ENCODE data around the gene FRS2.
"Not testable (repeated sequence)": the region's sequence is repeated elsewhere in the genome, so short reads cannot be mapped to it uniquely, and the experiment has no call there.

The FRS2 gene

DNA sequence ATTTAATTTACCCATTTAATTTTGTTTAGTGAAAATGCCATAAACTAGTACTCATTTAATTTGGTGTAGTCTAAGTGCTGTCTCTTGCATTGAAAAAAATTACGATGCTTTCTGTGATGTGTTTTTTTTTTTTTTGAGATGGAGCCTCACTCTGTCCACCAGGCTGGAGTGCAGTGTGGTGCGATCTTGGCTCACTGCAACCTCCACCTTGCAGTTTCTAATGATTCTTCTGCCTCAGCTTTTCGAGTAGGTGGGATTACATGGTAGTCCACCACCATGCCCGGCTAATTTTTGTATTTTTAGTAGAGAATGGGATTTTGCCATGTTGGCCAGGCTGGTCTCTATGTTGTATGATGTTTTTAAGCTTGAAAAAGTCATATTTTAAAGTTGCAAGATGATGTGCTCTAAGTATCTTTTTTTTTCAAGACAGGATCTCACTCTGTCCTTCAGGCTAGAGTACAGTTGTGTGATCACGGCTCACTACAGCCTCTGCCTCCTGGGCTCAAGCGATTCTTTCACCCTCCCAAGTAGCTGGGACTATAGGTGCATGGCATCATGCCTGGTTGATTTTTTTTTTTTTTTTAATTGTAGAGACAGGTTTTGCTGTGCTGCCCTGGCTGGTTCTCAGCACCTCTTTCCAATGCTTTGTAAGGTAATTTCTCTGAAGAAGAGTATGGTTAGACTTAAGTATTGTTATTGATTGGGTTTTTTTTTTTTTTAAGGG is 131.9 kb downstream of the FRS2 start:
- WGBS (ENCODE audit: insufficient coverage, insufficient read length): no CpG with 5 or more reads among the region's 6 CpGs
- no peak for DNase-seq (ENCODE audit: low read depth, low spot score)
- H3K4me1 ChIP-seq (ENCODE audit: control insufficient read depth, insufficient read depth, low read length): no peaks in the 10 kb centered on the region
- H3K36me3 ChIP-seq (ENCODE audit: control insufficient read depth, insufficient read depth, low read length): peaks cover 28% of the 10 kb centered on the region; the same call in 1 of the 2 replicates
- no peaks in the 10 kb centered on the region for H3K27me3 ChIP-seq (ENCODE audit: control insufficient read depth, insufficient read depth, low read length)
- H3K27ac ChIP-seq (ENCODE audit: low read length): no peak overlapping the region
- no peaks in the 10 kb centered on the region for H3K9me3 ChIP-seq (ENCODE audit: control insufficient read depth, insufficient read depth, low read length)
- H3K4me3 ChIP-seq (ENCODE audit: low read length): no peak overlapping the region

DNA sequence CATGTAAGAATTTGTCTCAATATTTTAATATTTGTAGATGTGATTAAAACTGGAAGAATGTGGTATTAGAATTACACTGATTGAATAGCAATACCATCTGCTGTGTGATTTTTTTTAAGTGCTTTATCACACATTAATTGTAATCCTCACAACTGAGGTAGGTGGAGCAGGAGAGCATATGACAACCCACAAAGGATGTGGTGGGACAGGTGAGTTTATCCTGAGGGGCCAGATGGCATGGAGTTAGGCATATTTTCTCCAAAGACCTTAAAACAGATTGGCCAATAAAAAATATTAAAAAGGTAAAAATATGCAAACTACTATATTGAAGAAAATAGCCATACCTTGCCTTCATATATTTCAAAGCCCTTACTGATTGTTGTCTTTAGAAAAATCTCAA is 132.8 kb downstream of the FRS2 start:
- Histone ChIP-seq H3K27me3 (ENCODE audit: control insufficient read depth, insufficient read depth, low read length) (no peaks in the 10 kb centered on the region), H3K36me3 (ENCODE audit: control insufficient read depth, insufficient read depth, low read length) (peaks cover 22% of the 10 kb centered on the region; the same call in 1 of the 2 replicates), H3K4me3 (ENCODE audit: low read length) (no peak overlapping the region), H3K4me1 (ENCODE audit: control insufficient read depth, insufficient read depth, low read length) (no peaks in the 10 kb centered on the region), H3K27ac (ENCODE audit: low read length) (no peak overlapping the region), H3K9me3 (ENCODE audit: control insufficient read depth, insufficient read depth, low read length) (no peaks in the 10 kb centered on the region)
- DNase-seq (ENCODE audit: low read depth, low spot score): no peak

DNA sequence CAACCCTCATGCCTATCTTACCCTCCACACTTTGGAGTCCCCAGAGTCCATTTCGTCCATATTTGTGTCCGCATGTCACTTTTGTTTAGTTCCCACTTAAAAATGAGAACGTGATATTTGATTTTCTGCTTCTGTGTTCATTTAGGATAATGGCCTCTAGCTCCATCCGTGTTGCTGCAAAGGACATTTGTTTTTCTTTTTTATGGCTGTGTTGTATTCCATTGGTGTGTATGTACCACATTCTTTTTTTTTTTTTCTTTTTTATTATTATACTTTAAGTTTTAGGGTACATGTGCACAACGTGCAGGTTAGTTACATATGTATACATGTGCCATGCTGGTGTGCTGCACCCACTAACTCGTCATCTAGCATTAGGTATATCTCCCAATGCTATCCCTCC is 133.4 kb downstream of the FRS2 start:
- not testable (repeated sequence) for H3K27me3 ChIP-seq (ENCODE audit: control insufficient read depth, insufficient read depth, low read length); H3K4me1 ChIP-seq (ENCODE audit: control insufficient read depth, insufficient read depth, low read length); DNase-seq (ENCODE audit: low read depth, low spot score); H3K4me3 ChIP-seq (ENCODE audit: low read length); H3K27ac ChIP-seq (ENCODE audit: low read length); H3K9me3 ChIP-seq (ENCODE audit: control insufficient read depth, insufficient read depth, low read length)
- WGBS (ENCODE audit: insufficient coverage, insufficient read length): no CpG with 5 or more reads among the region's 6 CpGs
- H3K36me3 ChIP-seq (ENCODE audit: control insufficient read depth, insufficient read depth, low read length): peaks cover 19% of the 10 kb centered on the region; the same call in 1 of the 2 replicates

DNA sequence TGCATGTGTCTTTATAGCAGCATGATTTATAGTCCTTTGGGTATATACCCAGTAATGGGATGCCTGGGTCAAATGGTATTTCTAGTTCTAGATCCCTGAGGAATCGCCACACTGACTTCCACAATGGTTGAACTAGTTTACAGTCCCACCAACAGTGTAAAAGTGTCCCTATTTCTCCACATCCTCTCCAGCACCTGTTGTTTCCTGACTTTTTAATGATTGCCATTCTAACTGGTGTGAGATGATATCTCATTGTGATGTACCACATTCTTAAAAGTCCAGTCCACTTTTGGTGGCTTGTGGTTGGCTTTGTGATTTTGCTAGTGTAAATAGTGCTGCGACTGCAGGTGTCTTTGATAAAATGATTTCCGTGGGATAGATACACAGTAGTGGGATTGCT is 134.1 kb downstream of the FRS2 start:
- H3K27ac ChIP-seq (ENCODE audit: low read length); H3K27me3 ChIP-seq (ENCODE audit: control insufficient read depth, insufficient read depth, low read length); DNase-seq (ENCODE audit: low read depth, low spot score); H3K4me1 ChIP-seq (ENCODE audit: control insufficient read depth, insufficient read depth, low read length); H3K4me3 ChIP-seq (ENCODE audit: low read length); H3K9me3 ChIP-seq (ENCODE audit: control insufficient read depth, insufficient read depth, low read length): not testable (repeated sequence)
- H3K36me3 ChIP-seq (ENCODE audit: control insufficient read depth, insufficient read depth, low read length): peaks cover 14% of the 10 kb centered on the region; the same call in 1 of the 2 replicates
- no CpG with 5 or more reads among the region's 3 CpGs for WGBS (ENCODE audit: insufficient coverage, insufficient read length)

DNA sequence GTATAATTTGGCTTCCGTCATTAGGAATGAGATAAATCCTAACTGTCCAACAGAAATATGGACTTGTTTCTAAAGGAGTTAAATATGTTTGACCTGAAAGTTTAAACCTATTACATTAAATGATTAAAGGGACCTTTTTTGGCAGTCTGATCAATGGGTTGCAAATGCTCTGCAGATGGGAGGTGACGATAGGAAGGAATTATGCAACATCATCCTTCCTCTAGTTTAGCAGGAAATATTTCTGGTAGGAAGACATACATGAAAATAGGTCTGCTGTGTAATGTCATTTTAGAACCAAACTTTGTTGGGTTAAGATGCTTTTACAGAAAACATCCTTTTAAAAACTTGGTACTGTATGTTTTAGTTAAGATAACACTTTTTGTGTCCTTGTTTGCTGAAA is 137.9 kb downstream of the FRS2 start:
- Histone ChIP-seq H3K36me3 (ENCODE audit: control insufficient read depth, insufficient read depth, low read length) (no peaks in the 10 kb centered on the region; the same call in 1 of the 2 replicates), H3K9me3 (ENCODE audit: control insufficient read depth, insufficient read depth, low read length) (no peaks in the 10 kb centered on the region), H3K27me3 (ENCODE audit: control insufficient read depth, insufficient read depth, low read length) (no peaks in the 10 kb centered on the region), H3K27ac (ENCODE audit: low read length) (no peak overlapping the region), H3K4me3 (ENCODE audit: low read length) (no peak overlapping the region), H3K4me1 (ENCODE audit: control insufficient read depth, insufficient read depth, low read length) (no peaks in the 10 kb centered on the region)
- no CpG with 5 or more reads among the region's 2 CpGs for WGBS (ENCODE audit: insufficient coverage, insufficient read length)
- no peak for DNase-seq (ENCODE audit: low read depth, low spot score)

DNA sequence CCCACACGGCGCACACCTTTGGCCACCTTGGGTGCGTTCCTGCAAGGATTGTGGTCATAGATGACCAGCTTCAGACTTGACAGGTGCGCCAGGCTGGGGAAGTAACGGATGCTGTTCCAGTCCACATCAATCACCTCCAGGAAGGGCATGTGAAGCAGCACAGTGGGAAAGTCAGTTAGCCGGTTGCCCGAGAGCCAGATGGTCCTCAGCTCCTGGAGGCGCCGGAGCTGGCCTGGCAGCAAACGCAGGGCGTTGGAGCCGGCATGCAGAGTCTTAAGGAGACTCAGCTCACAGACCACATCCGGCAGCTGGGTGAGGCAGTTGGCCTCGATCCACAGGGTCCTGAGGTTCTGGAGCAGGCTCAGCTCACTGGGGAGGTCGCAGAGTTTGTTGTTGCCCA is 139.9 kb downstream of the FRS2 start:
- Histone ChIP-seq H3K27me3 (ENCODE audit: control insufficient read depth, insufficient read depth, low read length) (no peaks in the 10 kb centered on the region), H3K4me3 (ENCODE audit: low read length) (no peak overlapping the region), H3K9me3 (ENCODE audit: control insufficient read depth, insufficient read depth, low read length) (no peaks in the 10 kb centered on the region), H3K36me3 (ENCODE audit: control insufficient read depth, insufficient read depth, low read length) (no peaks in the 10 kb centered on the region), H3K4me1 (ENCODE audit: control insufficient read depth, insufficient read depth, low read length) (no peaks in the 10 kb centered on the region), H3K27ac (ENCODE audit: low read length) (no peak overlapping the region)
- DNase-seq (ENCODE audit: low read depth, low spot score): no peak
- WGBS (ENCODE audit: insufficient coverage, insufficient read length): no CpG with 5 or more reads among the region's 15 CpGs

DNA sequence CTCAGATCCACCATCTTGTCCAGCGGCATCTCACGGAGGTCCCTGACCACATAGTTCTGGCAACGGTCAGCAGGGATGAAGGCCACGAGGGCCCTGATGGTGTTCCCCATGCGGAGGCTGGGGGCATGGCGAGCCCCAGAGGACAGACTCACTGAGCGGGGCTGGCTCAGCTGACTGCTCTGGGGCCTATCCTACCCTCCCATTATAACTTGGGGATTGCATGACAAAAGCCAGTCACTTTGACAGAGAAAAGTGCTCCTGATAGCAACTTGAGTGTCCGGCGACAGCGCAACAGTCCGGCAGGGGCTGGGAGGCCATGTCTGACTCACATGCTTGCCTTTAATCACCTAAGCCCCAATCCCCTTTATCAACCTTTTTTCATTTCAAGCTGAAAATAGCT is 140.5 kb downstream of the FRS2 start, which contains the start of gene LRRC10:
Gene LRRC10 (minus strand): TSS at position 179 of the 400 bp plus-strand sequence. CDS start 69 bp downstream, at position 110.
- Histone ChIP-seq H3K27me3 (ENCODE audit: control insufficient read depth, insufficient read depth, low read length) (no peaks in the 10 kb centered on the region), H3K4me3 (ENCODE audit: low read length) (no peak within 1 kb of the TSS), H3K9me3 (ENCODE audit: control insufficient read depth, insufficient read depth, low read length) (no peaks in the 10 kb centered on the region), H3K36me3 (ENCODE audit: control insufficient read depth, insufficient read depth, low read length) (no peaks in the 10 kb centered on the region), H3K4me1 (ENCODE audit: control insufficient read depth, insufficient read depth, low read length) (no peaks in the 10 kb centered on the region), H3K27ac (ENCODE audit: low read length) (no peak within 1 kb of the TSS)
- no CpG with 5 or more reads among the region's 11 CpGs for WGBS (ENCODE audit: insufficient coverage, insufficient read length)
- no peak for DNase-seq (ENCODE audit: low read depth, low spot score)

DNA sequence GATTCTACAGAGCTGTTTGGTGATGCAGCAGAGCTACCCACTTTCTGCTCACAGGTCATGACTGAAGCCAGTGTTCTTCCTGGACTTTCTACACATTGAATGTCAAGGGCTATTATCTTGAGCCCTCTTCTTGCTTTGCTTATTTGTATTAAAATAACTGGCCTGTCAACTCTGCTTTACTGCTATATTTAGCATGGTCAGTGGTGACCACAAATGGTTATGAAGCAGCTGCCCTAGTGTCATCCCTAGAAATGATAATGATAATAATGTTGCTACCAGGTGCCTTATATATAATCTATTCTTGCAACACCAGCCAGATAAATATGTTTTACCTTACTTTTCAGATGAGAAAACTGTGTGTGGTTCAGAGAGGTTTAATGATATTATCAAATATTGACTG is 143.2 kb downstream of the FRS2 start:
- H3K36me3 ChIP-seq (ENCODE audit: control insufficient read depth, insufficient read depth, low read length): no peaks in the 10 kb centered on the region
- H3K27me3 ChIP-seq (ENCODE audit: control insufficient read depth, insufficient read depth, low read length): no peaks in the 10 kb centered on the region
- no peak overlapping the region for H3K4me3 ChIP-seq (ENCODE audit: low read length)
- H3K27ac ChIP-seq (ENCODE audit: low read length): no peak overlapping the region
- no peaks in the 10 kb centered on the region for H3K9me3 ChIP-seq (ENCODE audit: control insufficient read depth, insufficient read depth, low read length)
- no peak for DNase-seq (ENCODE audit: low read depth, low spot score)
- H3K4me1 ChIP-seq (ENCODE audit: control insufficient read depth, insufficient read depth, low read length): no peaks in the 10 kb centered on the region

DNA sequence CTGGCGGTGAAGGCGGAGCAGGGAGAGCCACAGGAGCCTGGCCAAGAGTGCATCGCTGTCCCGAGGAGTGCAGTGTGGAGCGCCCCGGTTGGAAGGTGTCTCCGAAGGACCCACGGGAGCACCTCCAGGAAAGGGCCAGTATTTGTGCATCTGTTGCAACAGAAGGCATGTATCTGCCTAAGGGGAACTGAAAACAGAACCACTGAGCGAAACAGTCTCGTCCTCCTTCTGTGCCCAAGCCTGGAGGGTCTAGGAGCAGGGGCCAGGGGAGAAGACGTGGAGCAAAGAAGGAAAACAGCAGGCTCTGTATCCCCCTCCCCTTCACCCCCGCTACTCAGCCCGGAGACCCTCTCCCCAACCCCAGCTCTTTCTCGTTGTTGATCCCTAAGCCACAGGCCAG is 145.8 kb downstream of the FRS2 start:
- Histone ChIP-seq H3K27ac (ENCODE audit: low read length) (no peak overlapping the region), H3K36me3 (ENCODE audit: control insufficient read depth, insufficient read depth, low read length) (no peaks in the 10 kb centered on the region), H3K27me3 (ENCODE audit: control insufficient read depth, insufficient read depth, low read length) (no peaks in the 10 kb centered on the region), H3K9me3 (ENCODE audit: control insufficient read depth, insufficient read depth, low read length) (no peaks in the 10 kb centered on the region), H3K4me1 (ENCODE audit: control insufficient read depth, insufficient read depth, low read length) (no peaks in the 10 kb centered on the region), H3K4me3 (ENCODE audit: low read length) (no peak overlapping the region)
- no CpG with 5 or more reads among the region's 14 CpGs for WGBS (ENCODE audit: insufficient coverage, insufficient read length)
- DNase-seq (ENCODE audit: low read depth, low spot score): no peak

DNA sequence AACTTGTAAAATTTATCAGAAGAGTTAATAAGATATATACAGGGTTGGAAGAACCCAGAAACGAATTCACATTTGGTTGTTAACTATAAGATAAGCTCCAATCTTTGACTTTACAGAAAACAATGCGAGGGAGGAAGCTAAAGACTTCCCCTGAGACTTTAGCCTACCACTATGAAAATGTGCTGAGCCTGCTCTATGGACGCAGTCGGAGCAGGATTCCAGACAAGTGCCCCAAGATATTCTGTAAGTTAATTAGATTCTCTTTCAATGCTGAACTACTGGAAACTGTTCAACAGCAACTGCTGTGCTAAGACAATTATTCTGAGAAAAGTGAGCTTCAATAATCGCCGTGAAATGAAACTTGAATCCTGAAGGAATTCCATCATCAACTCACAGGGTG is 148.9 kb downstream of the FRS2 start:
- Histone ChIP-seq H3K4me1 (ENCODE audit: control insufficient read depth, insufficient read depth, low read length) (no peaks in the 10 kb centered on the region), H3K27me3 (ENCODE audit: control insufficient read depth, insufficient read depth, low read length) (no peaks in the 10 kb centered on the region), H3K9me3 (ENCODE audit: control insufficient read depth, insufficient read depth, low read length) (no peaks in the 10 kb centered on the region), H3K4me3 (ENCODE audit: low read length) (no peak overlapping the region), H3K36me3 (ENCODE audit: control insufficient read depth, insufficient read depth, low read length) (no peaks in the 10 kb centered on the region), H3K27ac (ENCODE audit: low read length) (no peak overlapping the region)
- no CpG with 5 or more reads among the region's 6 CpGs for WGBS (ENCODE audit: insufficient coverage, insufficient read length)
- no peak for DNase-seq (ENCODE audit: low read depth, low spot score)

DNA sequence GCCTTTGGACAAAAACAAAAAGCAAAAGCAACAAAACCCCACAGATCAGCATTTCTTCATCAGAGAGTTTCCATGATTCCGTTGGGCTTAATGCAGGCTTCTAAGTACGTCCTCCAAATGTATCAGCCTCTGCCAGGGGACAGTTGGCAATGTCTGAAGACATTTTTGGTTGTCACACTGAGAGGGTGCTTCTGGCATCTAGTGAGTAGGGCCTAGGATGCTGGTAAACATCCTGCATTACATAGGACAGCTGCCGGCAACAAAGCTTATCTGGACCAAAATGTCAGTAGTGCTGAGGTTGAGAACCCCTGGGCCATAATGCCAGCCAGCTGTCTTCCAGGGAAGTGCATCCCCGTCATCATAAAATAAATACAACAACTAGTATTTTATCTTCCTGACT is 149.9 kb downstream of the FRS2 start:
- no peak overlapping the region for H3K4me3 ChIP-seq (ENCODE audit: low read length)
- no peaks in the 10 kb centered on the region for H3K36me3 ChIP-seq (ENCODE audit: control insufficient read depth, insufficient read depth, low read length)
- H3K4me1 ChIP-seq (ENCODE audit: control insufficient read depth, insufficient read depth, low read length): no peaks in the 10 kb centered on the region
- no peak overlapping the region for H3K27ac ChIP-seq (ENCODE audit: low read length)
- no CpG with 5 or more reads among the region's 4 CpGs for WGBS (ENCODE audit: insufficient coverage, insufficient read length)
- no peaks in the 10 kb centered on the region for H3K9me3 ChIP-seq (ENCODE audit: control insufficient read depth, insufficient read depth, low read length)
- H3K27me3 ChIP-seq (ENCODE audit: control insufficient read depth, insufficient read depth, low read length): no peaks in the 10 kb centered on the region
- no peak for DNase-seq (ENCODE audit: low read depth, low spot score)
